DND-41 (cell line): ENCODE measurements around the gene FOXN3.

Experiments
- CTCF ChIP-seq: IDR thresholded peaks from 2 replicates; pipeline ENCODE4 v1.5.1; 2012; ENCODE audit warnings: borderline replicate concordance, low read length, moderate library complexity, mild to moderate bottlenecking; ENCODE audit not compliant: poor library complexity, severe bottlenecking; ENCODE audit errors: extremely low read depth
- EZH2 ChIP-seq: IDR thresholded peaks from 3 replicates; pipeline ENCODE4 v1.6.1; 2012; ENCODE audit warnings: borderline replicate concordance, low read depth, mild to moderate bottlenecking, moderate library complexity, low read length, inconsistent platforms; ENCODE audit not compliant: severe bottlenecking

GRCh38 chr14:89319687-89320086 lies 97.3 kb downstream of the FOXN3 start:
- no peak for TF ChIP-seq CTCF
- TF ChIP-seq EZH2 = no peak
